SU-DHL-6 (cell line): ENCODE results near the gene HOXC12.

ENCODE experiments used
- H2AFZ ChIP-seq: fragments of 200-600 bp; sonication (generic); 2 replicates; pipeline ENCODE4 v1.6.1; 2014; ENCODE audit warnings: low read depth, mild to moderate bottlenecking, moderate library complexity, mixed read lengths, antibody characterized with exemption, low read length; ENCODE audit not compliant: severe bottlenecking
- H3F3A ChIP-seq: fragments of 200-600 bp; shearing (Covaris generic); 2 replicates; pipeline ENCODE4 v1.6.0; 2016; ENCODE audit warnings: antibody characterized with exemption, mild to moderate bottlenecking; ENCODE audit not compliant: insufficient read depth
- H3K27ac ChIP-seq: fragments of 200-600 bp; sonication (generic); 2 replicates; pipeline ENCODE4 v1.5.1; 2016; ENCODE audit warnings: low read depth, mild to moderate bottlenecking, low read length, moderate library complexity, mixed read lengths
- H3K27me3 ChIP-seq: fragments of 200-600 bp; sonication (generic), shearing (Covaris generic); 2 replicates; pipeline ENCODE4 v1.6.0; 2014; ENCODE audit warnings: mild to moderate bottlenecking, low read length
- H3K36me3 ChIP-seq: fragments of 200-600 bp; sonication (generic); 2 replicates; pipeline ENCODE4 v1.6.1; 2014; ENCODE audit warnings: mild to moderate bottlenecking, low read length, mixed read lengths
- H3K4me2 ChIP-seq: fragments of 300-600, 200-600 bp; shearing (Covaris generic), sonication (generic); 2 replicates; pipeline ENCODE4 v1.6.0; 2014; ENCODE audit warnings: low read length, low read depth, mild to moderate bottlenecking; ENCODE audit not compliant: poor library complexity, severe bottlenecking
- H3K4me3 ChIP-seq: fragments of 200-600 bp; sonication (generic); 2 replicates; pipeline ENCODE4 v1.5.1; 2014; ENCODE audit warnings: antibody characterized with exemption, low read length, mild to moderate bottlenecking, mixed read lengths; ENCODE audit not compliant: insufficient read depth, poor library complexity, severe bottlenecking
- H3K79me2 ChIP-seq: fragments of 200-600 bp; sonication (generic); 2 replicates; pipeline ENCODE4 v1.6.1; 2014; ENCODE audit warnings: mild to moderate bottlenecking, low read length, moderate library complexity; ENCODE audit not compliant: insufficient read depth
- H3K9ac ChIP-seq: fragments of 200-600 bp; sonication (generic); 2 replicates; pipeline ENCODE4 v1.7.0; 2014; ENCODE audit warnings: mild to moderate bottlenecking, low read length
- H3K9me2 ChIP-seq: fragments of 200-600 bp; sonication (generic); replicated peaks from 2 replicates; pipeline ENCODE4 v1.6.1; 2014; ENCODE audit warnings: low read length; ENCODE audit not compliant: insufficient read depth
- H3K9me3 ChIP-seq: fragments of 200-600 bp; sonication (generic); 2 replicates; pipeline ENCODE4 v1.6.1; 2014; ENCODE audit warnings: low read length, mixed read lengths; ENCODE audit not compliant: insufficient read depth
- H4K20me1 ChIP-seq: fragments of 200-600 bp; sonication (generic); 2 replicates; pipeline ENCODE4 v1.6.1; 2014; ENCODE audit warnings: low read depth, mild to moderate bottlenecking, antibody characterized with exemption, low read length, moderate library complexity, mixed read lengths
- CTCF ChIP-seq: fragments of 200-600 bp; sonication (generic); IDR thresholded peaks from one replicate; pipeline ENCODE4 v1.5.1; 2017; ENCODE audit warnings: antibody characterized with exemption, mild to moderate bottlenecking, low read length, moderate library complexity; ENCODE audit not compliant: insufficient read depth, poor library complexity, severe bottlenecking
- EZH2phosphoT487 ChIP-seq: fragments of 200-600 bp; sonication (generic), shearing (Covaris generic); conservative IDR thresholded peaks from 2 replicates; pipeline ENCODE4 v1.6.1; 2018; ENCODE audit warnings: mild to moderate bottlenecking, antibody characterized with exemption, low read length, moderate library complexity, mixed read lengths

Gene HOXC12

GRCh38 chr12:53924521-53925405 lies 29.9 kb upstream of the HOXC12 start:
- H3K9me2 ChIP-seq, result no peaks in the 10 kb centered on the region; the same call in 1 of the 2 replicates
- H3K9me3 ChIP-seq, result no peaks in the 10 kb centered on the region
- no peaks in the 10 kb centered on the region for H3K79me2 ChIP-seq
- H3K4me3 ChIP-seq, result no peak overlapping the region
- H4K20me1 ChIP-seq, result no peaks in the 10 kb centered on the region
- H3K36me3 ChIP-seq, result no peaks in the 10 kb centered on the region
- no peak overlapping the region for H3K9ac ChIP-seq
- no peaks in the 10 kb centered on the region; the same call in 1 of the 2 replicates for H3K27me3 ChIP-seq
- H3F3A ChIP-seq, result no peaks in the 10 kb centered on the region
- no peak overlapping the region for H3K27ac ChIP-seq
- no peak overlapping the region for H3K4me2 ChIP-seq
- TF ChIP-seq EZH2phosphoT487, result no peak
- TF ChIP-seq CTCF, result no peak
- H2AFZ ChIP-seq, result no peak overlapping the region

GRCh38 chr12:53927220-53928029 lies 27.3 kb upstream of the HOXC12 start:
- Histone ChIP-seq H3K4me3 (no peak overlapping the region), H2AFZ (no peak overlapping the region), H3K9me3 (no peaks in the 10 kb centered on the region), H3K36me3 (no peaks in the 10 kb centered on the region), H3K79me2 (no peaks in the 10 kb centered on the region), H3K4me2 (no peak overlapping the region), H3K27me3 (no peaks in the 10 kb centered on the region; the same call in 1 of the 2 replicates), H3K27ac (no peak overlapping the region), H3K9me2 (no peaks in the 10 kb centered on the region; the same call in 1 of the 2 replicates), H3F3A (no peaks in the 10 kb centered on the region), H4K20me1 (no peaks in the 10 kb centered on the region), H3K9ac (no peak overlapping the region)
- TF ChIP-seq CTCF, result no peak
- TF ChIP-seq EZH2phosphoT487, result no peak

GRCh38 chr12:53928054-53928835 lies 26.5 kb upstream of the HOXC12 start:
- H3K9ac ChIP-seq, result no peak overlapping the region
- H3K4me3 ChIP-seq, result no peak overlapping the region
- H3K27ac ChIP-seq, result no peak overlapping the region
- H4K20me1 ChIP-seq, result no peaks in the 10 kb centered on the region
- H3K79me2 ChIP-seq, result no peaks in the 10 kb centered on the region
- no peaks in the 10 kb centered on the region for H3K36me3 ChIP-seq
- TF ChIP-seq CTCF, result no peak
- H2AFZ ChIP-seq, result no peak overlapping the region
- no peak overlapping the region for H3K4me2 ChIP-seq
- no peaks in the 10 kb centered on the region for H3F3A ChIP-seq
- no peaks in the 10 kb centered on the region for H3K9me3 ChIP-seq
- no peaks in the 10 kb centered on the region; the same call in 1 of the 2 replicates for H3K27me3 ChIP-seq
- H3K9me2 ChIP-seq, result no peaks in the 10 kb centered on the region; the same call in 1 of the 2 replicates
